ENCODE measurements around the gene STIMATE.

The STIMATE gene

DNA sequence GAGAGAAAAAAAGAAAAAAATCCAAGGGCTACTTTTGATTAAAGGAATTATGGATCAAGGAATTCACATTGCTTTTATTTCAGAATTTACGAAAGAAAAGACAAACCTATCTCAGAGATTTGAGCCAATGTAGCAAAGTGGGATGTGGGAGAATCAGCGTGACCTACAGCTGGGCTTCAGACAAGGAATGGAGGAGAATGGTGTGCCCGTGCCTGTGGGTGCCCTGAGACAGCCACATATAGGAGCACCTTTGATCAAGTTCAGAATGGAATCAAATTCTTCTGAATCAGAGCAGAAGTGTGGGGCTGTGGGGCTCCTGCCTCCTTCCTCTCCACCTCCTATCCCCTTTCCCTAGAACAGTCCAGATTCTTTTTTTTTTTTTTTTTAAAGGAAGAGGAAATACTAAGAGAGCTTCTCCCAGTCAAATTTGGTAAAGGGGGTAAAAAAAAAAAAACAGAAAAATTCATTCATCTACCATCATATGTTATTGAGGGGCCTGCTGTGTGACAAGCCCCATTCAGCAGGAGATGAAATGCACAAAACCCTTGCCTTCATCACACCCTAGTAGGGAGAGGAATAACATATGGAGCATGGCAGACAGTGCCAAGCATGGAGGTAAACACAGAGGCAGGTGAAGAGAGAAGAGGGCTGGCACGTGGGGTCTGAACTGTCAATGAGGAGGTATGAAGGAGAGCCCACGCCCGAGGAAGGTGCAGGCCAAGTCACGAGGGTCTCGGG is 37.5 kb downstream of the STIMATE start:
- H3K4me2 ChIP-seq (ENCODE audit: low read length), result no peak overlapping the region
- H3K27ac ChIP-seq (ENCODE audit: low read depth, low read length, poor library complexity, severe bottlenecking), result no peak overlapping the region
- H3K27me3 ChIP-seq (ENCODE audit: insufficient read depth, low read length), result no peaks in the 10 kb centered on the region
- H3K4me3 ChIP-seq (ENCODE audit: low read depth, low read length, poor library complexity, severe bottlenecking), result no peak overlapping the region
- no peaks in the 10 kb centered on the region for H3K4me1 ChIP-seq (ENCODE audit: insufficient read depth, low read length, severe bottlenecking)
- no peak for TF ChIP-seq EZH2 (IDR thresholded peaks at IDR 0.05; ENCODE audit: borderline replicate concordance, low read length)
- H3K9me3 ChIP-seq (ENCODE audit: low read length), result no peaks in the 10 kb centered on the region
- peaks cover 4% of the 10 kb centered on the region for H3K36me3 ChIP-seq (ENCODE audit: insufficient read depth, low read length)
- H3K9ac ChIP-seq (ENCODE audit: low read length), result no peak overlapping the region
- no peaks in the 10 kb centered on the region for H3K9me2 ChIP-seq (ENCODE audit: low read depth, low read length)
- no peaks in the 10 kb centered on the region for H3F3A ChIP-seq (ENCODE audit: insufficient read depth, low read length)
- H4K20me1 ChIP-seq (ENCODE audit: insufficient read depth, low read length), result no peaks in the 10 kb centered on the region
- no peaks in the 10 kb centered on the region for H3K79me2 ChIP-seq (ENCODE audit: insufficient read depth, low read length)
- no peak overlapping the region for H2AFZ ChIP-seq (ENCODE audit: low read length)

DNA sequence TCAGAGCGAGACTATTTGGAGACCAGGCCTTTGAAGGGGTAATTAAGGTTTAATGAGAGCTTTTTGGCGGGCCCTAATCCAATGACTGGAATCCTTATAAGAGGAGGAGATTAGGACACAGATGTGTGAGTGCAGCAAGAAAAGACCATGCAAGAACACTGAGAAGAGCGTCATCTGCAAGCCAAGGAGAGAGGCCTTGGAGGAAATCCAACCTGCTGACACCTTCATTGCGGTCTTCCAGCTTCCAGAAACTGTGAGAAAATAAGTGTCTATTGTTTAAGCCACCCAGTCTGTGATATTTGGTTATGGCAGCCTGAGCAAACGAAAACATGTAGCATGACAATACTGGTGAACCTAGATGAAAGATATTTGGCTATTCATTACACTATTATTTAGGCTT is 39.5 kb downstream of the STIMATE start:
- Histone ChIP-seq H3K27me3 (ENCODE audit: insufficient read depth, low read length) (no peaks in the 10 kb centered on the region), H4K20me1 (ENCODE audit: insufficient read depth, low read length) (no peaks in the 10 kb centered on the region)

DNA sequence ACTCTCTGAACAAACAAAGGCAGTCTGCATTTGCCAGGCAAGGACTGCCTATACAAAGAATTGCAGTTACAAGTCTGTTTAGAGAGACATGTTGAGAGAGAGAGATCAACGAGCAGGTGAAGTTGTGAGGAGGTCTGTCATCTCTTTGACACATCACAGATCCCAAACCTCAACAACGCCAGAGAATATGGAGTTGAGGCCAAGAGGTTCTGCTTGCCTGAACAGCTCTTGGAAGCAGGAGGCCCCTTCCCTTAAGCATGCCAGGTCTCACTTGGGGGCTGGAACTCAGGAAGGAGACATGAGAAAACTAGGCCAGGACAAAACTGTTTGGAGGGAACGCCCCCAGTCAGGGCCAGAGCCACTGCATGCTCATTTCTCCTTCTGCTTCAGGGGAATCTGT is 40.2 kb downstream of the STIMATE start:
- Histone ChIP-seq H3K9me2 (ENCODE audit: low read depth, low read length) (no peaks in the 10 kb centered on the region), H3K27ac (ENCODE audit: low read depth, low read length, poor library complexity, severe bottlenecking) (no peak overlapping the region), H3K36me3 (ENCODE audit: insufficient read depth, low read length) (peaks cover 10% of the 10 kb centered on the region; the same call in 1 of the 2 replicates), H3K4me2 (ENCODE audit: low read length) (no peak overlapping the region), H3K4me1 (ENCODE audit: insufficient read depth, low read length, severe bottlenecking) (no peaks in the 10 kb centered on the region), H3K9me3 (ENCODE audit: low read length) (no peaks in the 10 kb centered on the region), H3K79me2 (ENCODE audit: insufficient read depth, low read length) (no peaks in the 10 kb centered on the region), H3K9ac (ENCODE audit: low read length) (no peak overlapping the region), H3F3A (ENCODE audit: insufficient read depth, low read length) (no peaks in the 10 kb centered on the region), H2AFZ (ENCODE audit: low read length) (no peak overlapping the region), H4K20me1 (ENCODE audit: insufficient read depth, low read length) (no peaks in the 10 kb centered on the region), H3K27me3 (ENCODE audit: insufficient read depth, low read length) (no peaks in the 10 kb centered on the region), H3K4me3 (ENCODE audit: low read depth, low read length, poor library complexity, severe bottlenecking) (no peak overlapping the region)
- no peak for TF ChIP-seq EZH2 (IDR thresholded peaks at IDR 0.05; ENCODE audit: borderline replicate concordance, low read length)
- TF ChIP-seq, protein P1, sequence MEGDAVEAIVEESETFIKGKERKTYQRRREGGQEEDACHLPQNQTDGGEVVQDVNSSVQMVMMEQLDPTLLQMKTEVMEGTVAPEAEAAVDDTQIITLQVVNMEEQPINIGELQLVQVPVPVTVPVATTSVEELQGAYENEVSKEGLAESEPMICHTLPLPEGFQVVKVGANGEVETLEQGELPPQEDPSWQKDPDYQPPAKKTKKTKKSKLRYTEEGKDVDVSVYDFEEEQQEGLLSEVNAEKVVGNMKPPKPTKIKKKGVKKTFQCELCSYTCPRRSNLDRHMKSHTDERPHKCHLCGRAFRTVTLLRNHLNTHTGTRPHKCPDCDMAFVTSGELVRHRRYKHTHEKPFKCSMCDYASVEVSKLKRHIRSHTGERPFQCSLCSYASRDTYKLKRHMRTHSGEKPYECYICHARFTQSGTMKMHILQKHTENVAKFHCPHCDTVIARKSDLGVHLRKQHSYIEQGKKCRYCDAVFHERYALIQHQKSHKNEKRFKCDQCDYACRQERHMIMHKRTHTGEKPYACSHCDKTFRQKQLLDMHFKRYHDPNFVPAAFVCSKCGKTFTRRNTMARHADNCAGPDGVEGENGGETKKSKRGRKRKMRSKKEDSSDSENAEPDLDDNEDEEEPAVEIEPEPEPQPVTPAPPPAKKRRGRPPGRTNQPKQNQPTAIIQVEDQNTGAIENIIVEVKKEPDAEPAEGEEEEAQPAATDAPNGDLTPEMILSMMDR (IDR thresholded peaks at IDR 0.05; ENCODE audit: low read length), result no peak

More for the DNA sequence above, 39.5 kb downstream of the STIMATE start:
- H2AFZ ChIP-seq (ENCODE audit: low read length), result no peak overlapping the region
- H3F3A ChIP-seq (ENCODE audit: insufficient read depth, low read length), result no peaks in the 10 kb centered on the region
- H3K4me1 ChIP-seq (ENCODE audit: insufficient read depth, low read length, severe bottlenecking), result no peaks in the 10 kb centered on the region
- TF ChIP-seq, protein P1 (IDR thresholded peaks at IDR 0.05; ENCODE audit: low read length), result no peak
- TF ChIP-seq EZH2 (IDR thresholded peaks at IDR 0.05; ENCODE audit: borderline replicate concordance, low read length), result no peak
- no peak overlapping the region for H3K4me3 ChIP-seq (ENCODE audit: low read depth, low read length, poor library complexity, severe bottlenecking)
- peaks cover 8% of the 10 kb centered on the region; the same call in 1 of the 2 replicates for H3K36me3 ChIP-seq (ENCODE audit: insufficient read depth, low read length)
- no peak overlapping the region for H3K4me2 ChIP-seq (ENCODE audit: low read length)
- H3K9me3 ChIP-seq (ENCODE audit: low read length), result no peaks in the 10 kb centered on the region
- no peaks in the 10 kb centered on the region for H3K9me2 ChIP-seq (ENCODE audit: low read depth, low read length)
- no peak overlapping the region for H3K9ac ChIP-seq (ENCODE audit: low read length)
- no peaks in the 10 kb centered on the region for H3K79me2 ChIP-seq (ENCODE audit: insufficient read depth, low read length)
- H3K27ac ChIP-seq (ENCODE audit: low read depth, low read length, poor library complexity, severe bottlenecking), result no peak overlapping the region

DNA sequence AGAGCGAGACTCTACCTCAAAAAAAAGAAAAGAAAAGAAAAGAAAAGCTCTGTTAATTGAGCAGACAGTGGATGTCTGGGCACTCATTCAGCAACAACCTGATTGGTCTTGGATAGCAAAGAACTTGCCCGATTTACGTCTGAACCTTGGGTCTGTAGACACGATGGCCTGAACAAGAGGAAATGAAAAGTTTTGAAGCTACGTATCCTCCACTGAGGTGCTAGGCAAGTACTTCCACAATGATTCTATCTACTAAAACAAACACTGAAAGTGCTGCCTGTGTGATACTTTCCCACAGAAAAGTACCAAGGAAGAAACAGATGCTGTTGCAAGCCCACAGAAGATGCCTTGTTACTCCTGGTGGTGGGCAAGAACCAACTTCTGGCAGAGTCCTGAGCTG is 40.7 kb downstream of the STIMATE start:
- Histone ChIP-seq H3K4me1 (ENCODE audit: insufficient read depth, low read length, severe bottlenecking) (no peaks in the 10 kb centered on the region), H3K9me2 (ENCODE audit: low read depth, low read length) (no peaks in the 10 kb centered on the region), H3F3A (ENCODE audit: insufficient read depth, low read length) (no peaks in the 10 kb centered on the region)

More for the DNA sequence above, 40.7 kb downstream of the STIMATE start:
- no peak overlapping the region for H3K4me2 ChIP-seq (ENCODE audit: low read length)
- no peaks in the 10 kb centered on the region for H4K20me1 ChIP-seq (ENCODE audit: insufficient read depth, low read length)
- no peak overlapping the region for H2AFZ ChIP-seq (ENCODE audit: low read length)
- H3K27me3 ChIP-seq (ENCODE audit: insufficient read depth, low read length), result no peaks in the 10 kb centered on the region
- no peak overlapping the region for H3K27ac ChIP-seq (ENCODE audit: low read depth, low read length, poor library complexity, severe bottlenecking)
- H3K79me2 ChIP-seq (ENCODE audit: insufficient read depth, low read length), result no peaks in the 10 kb centered on the region
- no peak overlapping the region for H3K9ac ChIP-seq (ENCODE audit: low read length)
- H3K9me3 ChIP-seq (ENCODE audit: low read length), result no peaks in the 10 kb centered on the region
- no peak overlapping the region for H3K4me3 ChIP-seq (ENCODE audit: low read depth, low read length, poor library complexity, severe bottlenecking)
- no peak for TF ChIP-seq EZH2 (IDR thresholded peaks at IDR 0.05; ENCODE audit: borderline replicate concordance, low read length)
- TF ChIP-seq, protein P1 (IDR thresholded peaks at IDR 0.05; ENCODE audit: low read length), result no peak
- peaks cover 15% of the 10 kb centered on the region; the same call in 1 of the 2 replicates for H3K36me3 ChIP-seq (ENCODE audit: insufficient read depth, low read length)
